Measurements from ENCODE around the gene CCDC102A.
A peak's percentile ranks its signal among the peaks of the same experiment; 100 is the strongest.

Gene CCDC102A

GRCh38 chr16:57541754-57542435 is 5.5 kb upstream of the CCDC102A start:
- H3K9me3 ChIP-seq (ENCODE audit: control insufficient read depth in 1 of 2, low read length in 2 of 2), result no peaks in the 10 kb centered on the region
- H3K4me1 ChIP-seq (ENCODE audit: control insufficient read depth in 1 of 2, insufficient read depth in 2 of 2, low read length in 2 of 2), result peaks cover 2 to 4% of the 10 kb centered on the region in 2 donors
- H3K4me3 ChIP-seq (ENCODE audit: low read depth in 1 of 2, low read length in 2 of 2), result no peak overlapping the region
- no peaks in the 10 kb centered on the region for H3K27me3 ChIP-seq (ENCODE audit: low read depth, low read length)
- H3K36me3 ChIP-seq (ENCODE audit: control insufficient read depth in 1 of 2, insufficient read depth in 2 of 2, low read length in 2 of 2), result no peaks in the 10 kb centered on the region
- H3K27ac ChIP-seq (ENCODE audit: low read length), result no peak overlapping the region

DNA sequence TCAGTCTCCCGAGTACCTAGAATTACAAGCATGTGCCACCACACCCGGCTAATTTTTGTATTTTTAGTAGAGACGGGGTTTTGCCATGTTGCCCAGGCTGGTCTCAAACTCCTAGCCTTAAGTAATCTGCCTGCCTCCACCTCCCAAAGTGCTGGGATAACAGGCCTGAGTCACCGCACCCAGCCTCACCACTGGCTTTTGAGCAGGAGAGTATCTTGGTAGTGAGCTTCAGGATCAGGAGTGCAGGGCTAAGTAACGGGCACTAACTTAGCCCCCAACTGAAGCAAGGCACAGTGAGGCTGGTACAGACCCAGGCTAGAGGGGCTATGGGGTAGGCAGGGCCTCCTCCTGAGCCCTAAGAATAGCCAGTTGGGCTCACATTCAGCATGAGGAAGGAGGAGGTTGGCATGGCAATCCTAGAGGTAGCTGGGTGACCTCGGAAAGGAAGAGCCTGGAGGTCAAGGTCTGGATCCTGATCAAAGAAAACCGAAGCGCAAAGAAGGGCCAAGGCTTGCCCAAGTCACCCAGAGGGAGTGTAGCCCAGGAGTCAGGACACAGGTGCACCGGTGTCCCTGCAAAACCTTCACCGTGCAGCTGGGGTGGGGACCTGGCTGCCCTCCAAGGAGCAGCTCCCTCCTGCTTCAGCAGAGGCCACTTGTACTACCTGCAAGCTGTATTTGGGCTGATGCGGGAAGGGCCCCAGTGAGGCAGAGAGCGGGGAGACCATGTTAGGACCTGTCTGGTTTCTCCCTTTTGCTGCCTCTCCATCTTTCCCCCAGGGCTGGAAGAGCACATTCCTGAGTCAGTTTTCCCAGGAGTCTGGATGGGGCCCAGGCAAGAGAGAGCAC is 4.8 kb upstream of the CCDC102A start:
- Histone ChIP-seq H3K27me3 (ENCODE audit: low read depth, low read length) (no peaks in the 10 kb centered on the region), H3K4me1 (ENCODE audit: control insufficient read depth in 1 of 2, insufficient read depth in 2 of 2, low read length in 2 of 2) (peaks cover 4 to 5% of the 10 kb centered on the region in 2 donors), H3K27ac (ENCODE audit: low read length) (no peak overlapping the region), H3K4me3 (ENCODE audit: low read depth in 1 of 2, low read length in 2 of 2) (no peak overlapping the region), H3K36me3 (ENCODE audit: control insufficient read depth in 1 of 2, insufficient read depth in 2 of 2, low read length in 2 of 2) (no peaks in the 10 kb centered on the region), H3K9me3 (ENCODE audit: control insufficient read depth in 1 of 2, low read length in 2 of 2) (no peaks in the 10 kb centered on the region)

DNA sequence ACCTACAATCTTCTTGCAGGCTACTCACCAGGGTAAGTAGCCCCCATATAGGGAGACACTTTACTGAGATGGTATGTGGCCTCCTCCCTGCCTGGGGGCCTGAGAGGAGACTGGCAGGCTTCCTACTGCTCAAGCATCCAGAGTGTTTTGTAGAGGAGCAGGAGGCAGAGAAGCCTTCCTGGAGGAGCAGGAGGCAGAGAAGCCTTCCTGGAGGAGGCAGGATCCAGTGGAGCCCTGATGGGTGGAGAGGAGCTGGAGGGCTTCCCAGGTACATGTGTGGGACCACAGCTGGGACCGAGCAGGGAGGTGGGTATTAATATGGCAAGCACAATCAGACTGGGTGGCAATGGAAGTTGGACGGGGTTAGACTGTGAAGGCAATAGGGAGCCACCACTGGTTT is 4.0 kb upstream of the CCDC102A start:
- Histone ChIP-seq H3K4me3 (ENCODE audit: low read depth in 1 of 2, low read length in 2 of 2) (no peak overlapping the region), H3K9me3 (ENCODE audit: control insufficient read depth in 1 of 2, low read length in 2 of 2) (no peaks in the 10 kb centered on the region), H3K27me3 (ENCODE audit: low read depth, low read length) (no peaks in the 10 kb centered on the region), H3K36me3 (ENCODE audit: control insufficient read depth in 1 of 2, insufficient read depth in 2 of 2, low read length in 2 of 2) (no peaks in the 10 kb centered on the region), H3K4me1 (ENCODE audit: control insufficient read depth in 1 of 2, insufficient read depth in 2 of 2, low read length in 2 of 2) (peaks cover 5 to 8% of the 10 kb centered on the region in 2 donors), H3K27ac (ENCODE audit: low read length) (no peak overlapping the region)

DNA sequence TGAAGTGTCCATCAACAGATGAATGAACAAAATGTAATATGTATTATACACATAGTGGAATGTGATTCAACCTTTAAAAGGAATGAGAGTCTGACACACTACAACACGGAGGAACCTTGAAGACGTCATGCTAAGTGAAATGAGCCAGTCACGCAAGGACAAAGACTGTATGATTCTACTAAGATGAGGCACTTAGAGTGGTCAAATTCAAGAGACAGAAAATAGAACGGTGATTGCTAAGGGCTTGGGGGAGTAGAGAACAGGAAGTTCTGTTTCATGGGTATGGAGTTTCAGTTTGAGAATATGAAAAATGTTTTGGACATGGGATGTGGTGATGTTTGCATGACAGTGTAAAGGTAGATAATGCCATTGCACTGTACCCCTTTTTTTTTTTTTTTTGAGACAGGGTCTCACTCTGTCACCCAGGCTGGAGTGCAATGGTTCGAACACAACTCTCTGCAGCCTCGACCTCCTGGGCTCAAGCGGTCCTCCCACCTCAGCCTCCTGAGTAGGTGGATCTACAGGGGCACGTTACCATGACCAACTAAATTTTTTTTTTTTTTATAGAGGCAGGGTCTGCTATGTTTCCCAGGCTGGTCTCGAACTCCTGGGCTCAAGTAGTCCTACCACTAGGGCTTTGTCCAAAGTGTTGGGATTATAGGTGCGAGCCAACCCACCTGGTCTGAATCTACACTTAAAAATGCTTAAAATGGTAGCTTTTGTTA is 2.9 kb upstream of the CCDC102A start:
- peaks cover 5 to 17% of the 10 kb centered on the region in 2 donors for H3K4me1 ChIP-seq (ENCODE audit: control insufficient read depth in 1 of 2, insufficient read depth in 2 of 2, low read length in 2 of 2)
- no peak overlapping the region for H3K27ac ChIP-seq (ENCODE audit: low read length)
- H3K36me3 ChIP-seq (ENCODE audit: control insufficient read depth in 1 of 2, insufficient read depth in 2 of 2, low read length in 2 of 2), result no peaks in the 10 kb centered on the region
- H3K9me3 ChIP-seq (ENCODE audit: control insufficient read depth in 1 of 2, low read length in 2 of 2), result no peaks in the 10 kb centered on the region
- no peaks in the 10 kb centered on the region for H3K27me3 ChIP-seq (ENCODE audit: low read depth, low read length)
- H3K4me3 ChIP-seq (ENCODE audit: low read depth in 1 of 2, low read length in 2 of 2), result no peak overlapping the region

- peaks cover 5 to 27% of the 10 kb centered on the region in 2 donors for H3K4me1 ChIP-seq (ENCODE audit: control insufficient read depth in 1 of 2, insufficient read depth in 2 of 2, low read length in 2 of 2)
- no peaks in the 10 kb centered on the region for H3K27me3 ChIP-seq (ENCODE audit: low read depth, low read length)
- no peaks in the 10 kb centered on the region for H3K36me3 ChIP-seq (ENCODE audit: control insufficient read depth in 1 of 2, insufficient read depth in 2 of 2, low read length in 2 of 2)
- H3K27ac ChIP-seq (ENCODE audit: low read length), result no peak overlapping the region
- H3K4me3 ChIP-seq (ENCODE audit: low read depth in 1 of 2, low read length in 2 of 2), result no peak overlapping the region
- H3K9me3 ChIP-seq (ENCODE audit: control insufficient read depth in 1 of 2, low read length in 2 of 2), result no peaks in the 10 kb centered on the region
Measured at GRCh38 chr16:57538235-57538721, 1.9 kb upstream of the CCDC102A start.

GRCh38 chr16:57537581-57538234 is 1.3 kb upstream of the CCDC102A start:
- Histone ChIP-seq H3K9me3 (ENCODE audit: control insufficient read depth in 1 of 2, low read length in 2 of 2) (no peaks in the 10 kb centered on the region), H3K36me3 (ENCODE audit: control insufficient read depth in 1 of 2, insufficient read depth in 2 of 2, low read length in 2 of 2) (no peaks in the 10 kb centered on the region), H3K27ac (ENCODE audit: low read length) (no peak overlapping the region), H3K4me3 (ENCODE audit: low read depth in 1 of 2, low read length in 2 of 2) (no peak overlapping the region), H3K4me1 (ENCODE audit: control insufficient read depth in 1 of 2, insufficient read depth in 2 of 2, low read length in 2 of 2) (peaks cover 5 to 32% of the 10 kb centered on the region in 2 donors), H3K27me3 (ENCODE audit: low read depth, low read length) (no peaks in the 10 kb centered on the region)

- H3K9me3 ChIP-seq (ENCODE audit: control insufficient read depth in 1 of 2, low read length in 2 of 2), result no peaks in the 10 kb centered on the region
- H3K27me3 ChIP-seq (ENCODE audit: low read depth, low read length), result no peaks in the 10 kb centered on the region
- H3K36me3 ChIP-seq (ENCODE audit: control insufficient read depth in 1 of 2, insufficient read depth in 2 of 2, low read length in 2 of 2), result no peaks in the 10 kb centered on the region
- H3K27ac ChIP-seq (ENCODE audit: low read length), result no peak overlapping the region
- peak overlapping the region; percentile 64 to 86 for H3K4me3 ChIP-seq (ENCODE audit: low read depth in 1 of 2, low read length in 2 of 2)
- peaks cover 5 to 38% of the 10 kb centered on the region in 2 donors for H3K4me1 ChIP-seq (ENCODE audit: control insufficient read depth in 1 of 2, insufficient read depth in 2 of 2, low read length in 2 of 2)
Measured at GRCh38 chr16:57537194-57537505, 779 bp upstream of the CCDC102A start.

- Histone ChIP-seq H3K27me3 (ENCODE audit: low read depth, low read length) (no peaks in the 10 kb centered on the region), H3K4me1 (ENCODE audit: control insufficient read depth in 1 of 2, insufficient read depth in 2 of 2, low read length in 2 of 2) (peaks cover 5 to 46% of the 10 kb centered on the region in 2 donors), H3K4me3 (ENCODE audit: low read depth in 1 of 2, low read length in 2 of 2) (peak overlapping the region; percentile 75 to 86), H3K9me3 (ENCODE audit: control insufficient read depth in 1 of 2, low read length in 2 of 2) (no peaks in the 10 kb centered on the region), H3K27ac (ENCODE audit: low read length) (peak overlapping the region; percentile 67), H3K36me3 (ENCODE audit: control insufficient read depth in 1 of 2, insufficient read depth in 2 of 2, low read length in 2 of 2) (no peaks in the 10 kb centered on the region)
Measured at GRCh38 chr16:57535680-57536305, 578 bp downstream of the CCDC102A start.

DNA sequence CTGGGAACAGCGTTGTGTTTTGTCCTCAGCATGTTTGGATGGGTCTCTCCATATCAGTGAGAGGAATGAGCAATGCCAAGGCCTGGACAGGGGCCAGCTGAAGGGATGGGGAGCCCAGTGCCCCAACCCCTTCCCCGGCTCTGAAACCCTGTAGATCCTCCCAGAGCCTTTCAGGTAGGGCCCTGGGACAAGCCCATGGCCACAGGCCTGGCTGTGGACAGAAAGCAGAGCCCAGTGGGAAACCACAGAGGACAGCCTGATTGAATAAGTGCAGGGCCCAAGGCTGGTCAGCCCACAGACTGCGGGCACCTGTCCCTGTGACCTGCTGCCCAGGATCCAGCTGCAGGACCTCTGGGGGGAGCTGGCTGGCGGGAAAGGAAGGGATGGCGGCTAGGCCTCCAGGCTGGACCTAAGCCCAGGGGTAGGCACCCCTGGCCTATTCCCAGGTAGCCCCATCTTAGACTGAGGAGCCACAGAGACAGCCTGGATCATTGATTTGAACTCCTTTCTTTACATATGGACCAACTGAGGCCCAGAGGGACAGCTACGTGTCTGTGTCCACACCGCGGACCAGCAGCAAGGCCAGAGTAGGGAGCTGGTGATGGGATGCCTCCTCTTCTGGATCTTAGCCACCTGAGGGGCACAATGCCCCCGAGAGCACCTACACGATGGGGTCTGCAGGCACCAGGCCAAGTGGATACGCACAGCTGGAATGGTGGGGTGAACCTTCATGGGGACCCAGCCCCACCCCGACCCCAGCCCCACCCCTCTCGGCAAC is 1.3 kb downstream of the CCDC102A start:
- no peaks in the 10 kb centered on the region for H3K36me3 ChIP-seq (ENCODE audit: control insufficient read depth in 1 of 2, insufficient read depth in 2 of 2, low read length in 2 of 2)
- H3K4me1 ChIP-seq (ENCODE audit: control insufficient read depth in 1 of 2, insufficient read depth in 2 of 2, low read length in 2 of 2), result peaks cover 9 to 53% of the 10 kb centered on the region in 2 donors
- no peaks in the 10 kb centered on the region for H3K9me3 ChIP-seq (ENCODE audit: control insufficient read depth in 1 of 2, low read length in 2 of 2)
- H3K27me3 ChIP-seq (ENCODE audit: low read depth, low read length), result no peaks in the 10 kb centered on the region
- H3K27ac ChIP-seq (ENCODE audit: low read length), result no peak overlapping the region
- peak overlapping the region; percentile 75 to 81 for H3K4me3 ChIP-seq (ENCODE audit: low read depth in 1 of 2, low read length in 2 of 2)

- H3K27ac ChIP-seq (ENCODE audit: low read length), result no peak overlapping the region
- peaks cover 15 to 59% of the 10 kb centered on the region in 2 donors for H3K4me1 ChIP-seq (ENCODE audit: control insufficient read depth in 1 of 2, insufficient read depth in 2 of 2, low read length in 2 of 2)
Measured at GRCh38 chr16:57534337-57534880, 2.0 kb downstream of the CCDC102A start.

More at GRCh38 chr16:57534337-57534880, 2.0 kb downstream of the CCDC102A start:
- H3K36me3 ChIP-seq (ENCODE audit: control insufficient read depth in 1 of 2, insufficient read depth in 2 of 2, low read length in 2 of 2), result no peaks in the 10 kb centered on the region
- no peak overlapping the region for H3K4me3 ChIP-seq (ENCODE audit: low read depth in 1 of 2, low read length in 2 of 2)
- H3K9me3 ChIP-seq (ENCODE audit: control insufficient read depth in 1 of 2, low read length in 2 of 2), result no peaks in the 10 kb centered on the region
- no peaks in the 10 kb centered on the region for H3K27me3 ChIP-seq (ENCODE audit: low read depth, low read length)

Measured in muscle layer of duodenum (tissue), 2 donors.